SIG-M5 treated with dmso at 0.1 percent for 504 hours (cell line): Measurements from ENCODE around the gene RASGRP2.

Source experiments
- DNase-seq: peaks from one replicate; lab custom pipeline; 2025; ENCODE audit not compliant: unreplicated experiment; lab: John Stamatoyannopoulos, UW

The RASGRP2 gene

DNA sequence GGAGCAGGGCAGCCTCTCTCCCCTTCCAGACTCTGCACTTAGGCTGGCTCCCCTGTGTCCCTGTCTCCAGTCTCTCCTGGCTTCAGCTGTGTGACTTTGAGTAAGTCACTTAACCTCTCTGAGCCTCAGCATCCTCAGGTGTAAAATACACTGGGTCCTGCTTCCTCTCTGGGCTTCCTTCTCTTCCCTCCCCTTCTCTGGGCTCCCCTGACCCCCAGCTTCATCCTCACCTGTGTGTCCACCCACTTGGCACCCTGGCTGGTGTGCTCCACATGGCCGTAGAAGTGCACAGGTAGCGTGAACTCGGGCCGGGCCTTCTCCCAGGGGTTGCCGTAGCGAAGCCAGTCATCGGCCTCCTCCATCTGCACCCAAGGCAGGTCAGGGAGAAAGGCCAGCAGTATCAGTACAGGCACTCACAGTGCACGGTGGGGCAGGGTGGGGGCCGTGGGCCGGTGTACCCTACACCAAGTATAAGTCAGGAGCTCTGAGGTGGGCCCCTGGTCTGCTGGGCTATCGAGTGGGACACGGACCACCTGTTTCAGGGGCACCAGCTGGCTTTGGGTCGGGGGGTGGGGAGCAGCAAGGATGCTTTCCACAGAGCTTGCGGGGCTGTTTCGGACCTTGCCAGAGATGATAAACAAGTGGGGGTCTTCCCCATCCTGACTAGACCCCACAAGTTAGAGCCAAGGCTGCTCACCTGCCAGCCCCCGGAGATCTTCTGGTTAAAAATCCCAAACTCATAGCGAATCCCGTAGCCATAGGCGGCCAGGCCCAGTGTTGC lies 13.8 kb upstream of the RASGRP2 start:
- DNase-seq = no peak

DNA sequence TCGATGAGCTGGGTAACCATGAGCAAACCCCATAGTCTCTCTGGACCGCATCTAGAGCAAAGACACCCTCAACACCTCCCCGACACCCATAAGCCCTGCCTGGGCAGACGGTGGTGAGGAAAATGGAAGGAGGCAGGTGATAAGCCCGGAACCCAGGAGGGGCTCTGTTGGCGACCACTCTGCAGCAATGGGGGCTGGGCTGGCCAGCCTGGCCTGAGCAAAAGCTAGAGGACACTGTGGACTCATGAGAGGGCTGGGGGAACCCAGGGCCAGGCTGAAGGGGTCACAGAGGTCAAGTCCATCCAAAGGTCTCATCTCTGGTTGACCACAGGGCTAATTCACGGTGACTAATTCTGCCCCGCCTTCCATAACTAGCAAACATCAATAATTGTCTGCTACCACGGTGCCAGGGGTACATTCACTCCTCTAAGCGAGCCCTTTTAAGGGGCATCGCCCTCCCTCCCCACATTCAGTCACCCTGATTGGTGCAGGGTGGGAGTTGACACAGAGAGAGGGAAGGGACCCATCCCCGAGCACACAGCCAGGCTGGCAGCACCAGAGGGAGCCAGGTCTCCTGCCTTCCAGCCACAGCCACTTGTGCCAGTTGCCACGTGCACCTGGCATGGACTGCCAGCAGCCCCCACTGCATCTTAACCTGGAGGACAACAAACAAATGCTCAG lies 11.9 kb upstream of the RASGRP2 start:
- DNase-seq = no peak

DNA sequence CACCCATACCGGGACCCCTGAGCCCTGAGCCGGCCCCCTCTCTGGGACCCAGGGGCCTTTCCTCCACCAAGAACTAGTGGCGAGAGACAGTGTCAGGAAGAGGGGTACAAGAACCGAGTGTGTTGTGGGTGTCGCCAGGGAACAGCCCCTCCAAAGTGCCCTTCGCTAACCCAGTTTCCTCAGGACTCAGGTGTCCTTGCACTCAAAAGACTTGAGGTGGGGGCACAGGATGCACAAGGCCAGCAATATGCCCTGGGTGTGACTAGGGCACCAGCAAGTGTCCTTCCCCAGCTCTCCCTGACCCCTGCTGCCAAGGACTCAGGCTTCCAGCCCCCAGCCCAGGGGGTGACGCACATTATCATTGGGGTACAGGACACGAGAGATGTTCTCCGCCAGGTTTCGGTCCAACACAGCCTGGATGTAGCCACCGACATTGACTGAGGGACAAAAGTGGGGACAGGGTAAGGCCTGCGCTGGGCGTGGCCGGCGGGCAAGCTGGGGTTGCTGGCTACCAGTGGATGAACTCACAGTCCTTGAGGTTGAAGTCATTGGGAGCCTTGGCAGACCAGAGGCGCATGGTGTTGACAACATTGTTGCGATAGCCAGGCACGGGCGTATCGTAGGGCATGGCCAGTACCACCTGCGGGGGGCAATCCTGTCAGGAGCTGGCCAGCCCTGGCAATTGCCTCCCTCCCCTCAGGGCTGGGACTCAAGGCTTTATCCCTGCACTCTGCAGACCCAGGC lies 11.1 kb upstream of the RASGRP2 start:
- no peak for DNase-seq

DNA sequence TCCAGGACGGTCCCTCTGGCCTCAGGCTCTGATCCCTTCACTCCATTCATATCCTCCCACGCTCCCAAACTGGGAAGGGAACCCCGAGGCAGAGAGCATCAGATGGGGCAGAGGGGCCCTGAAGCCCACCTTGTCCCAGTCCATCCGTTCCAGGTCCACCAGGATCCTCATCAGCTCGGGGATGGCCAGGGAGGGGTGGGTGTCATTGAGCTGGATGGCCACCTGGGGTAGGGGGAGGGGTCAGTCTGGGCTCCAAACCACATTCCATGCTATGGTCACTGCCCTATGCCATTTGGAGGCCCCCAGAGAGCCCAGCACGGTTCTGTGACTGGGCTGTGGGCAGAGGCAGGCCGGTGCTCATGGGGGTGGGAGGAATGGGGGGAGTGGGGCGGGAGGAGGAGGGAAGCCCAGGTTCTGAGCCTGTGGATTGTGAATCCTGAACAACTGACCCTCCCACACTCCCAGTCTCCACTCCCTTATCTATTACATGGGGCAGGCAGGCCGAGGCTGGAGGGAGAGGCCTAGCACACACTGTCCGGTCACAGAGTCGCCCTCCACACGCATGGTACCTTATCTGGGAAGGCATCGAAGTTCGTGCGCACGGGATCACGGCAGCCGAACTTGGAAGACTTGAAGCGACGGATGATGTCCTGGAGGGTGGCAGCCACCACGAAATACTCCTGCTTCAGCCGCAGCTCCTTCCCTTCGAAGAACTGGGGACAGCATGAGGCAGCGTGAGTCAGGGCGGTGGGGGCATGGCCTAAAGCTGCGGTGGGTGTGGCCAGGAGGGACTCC lies 10.4 kb upstream of the RASGRP2 start:
- DNase-seq = no peak

DNA sequence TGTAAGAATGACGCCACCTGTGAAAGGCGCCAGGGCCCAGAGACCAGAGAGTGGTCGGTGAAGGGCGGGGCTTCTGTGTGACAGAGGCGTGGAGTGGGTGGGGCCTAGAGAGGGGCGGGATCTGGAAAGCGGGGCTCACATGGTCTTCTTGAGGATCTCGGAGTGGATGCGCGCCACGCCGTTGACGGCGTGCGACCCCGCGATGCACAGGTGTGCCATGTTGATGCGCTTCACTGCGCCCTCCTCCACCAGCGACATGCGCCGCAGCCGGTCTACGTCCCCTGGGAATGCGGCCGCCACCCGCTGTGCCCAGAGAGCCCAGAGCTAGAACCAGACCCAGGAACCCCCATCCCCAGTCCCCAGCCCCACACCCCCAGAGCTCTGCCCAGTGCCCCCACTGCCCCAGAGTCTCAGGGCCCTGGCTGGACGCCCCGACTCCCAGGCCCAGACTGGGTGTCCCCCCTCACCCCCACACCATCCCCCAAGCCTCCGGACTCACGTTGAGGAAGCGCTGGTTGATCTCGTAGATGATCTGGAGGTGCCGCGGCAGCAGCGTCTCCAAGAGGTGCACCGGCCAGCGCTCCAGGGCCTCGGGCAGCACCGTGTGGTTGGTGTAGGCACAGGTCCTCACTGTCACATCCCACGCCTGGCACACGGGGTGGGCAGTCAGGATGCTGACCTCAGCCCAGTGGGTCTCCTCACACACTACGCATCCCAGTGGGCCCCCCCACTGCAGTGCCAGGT lies 9.6 kb upstream of the RASGRP2 start:
- DNase-seq = no peak

DNA sequence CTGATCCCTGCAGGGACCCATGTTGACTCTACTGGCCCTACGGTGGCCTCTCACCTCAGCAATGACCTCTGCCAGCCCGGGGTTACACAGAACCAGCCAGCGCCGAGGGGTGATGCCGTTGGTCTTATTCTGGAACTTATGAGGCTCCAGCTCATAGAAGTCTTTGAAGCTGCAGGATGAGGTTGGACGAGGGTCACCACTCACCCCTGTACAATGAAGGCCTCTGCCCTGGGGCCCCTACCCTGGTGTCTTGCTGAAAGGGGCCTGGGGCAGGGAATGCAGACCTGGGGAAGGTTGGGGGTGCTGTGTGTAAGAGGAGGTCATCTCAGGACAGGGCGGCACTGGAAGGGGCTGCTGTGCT lies 9.1 kb upstream of the RASGRP2 start:
- no peak for DNase-seq

DNA sequence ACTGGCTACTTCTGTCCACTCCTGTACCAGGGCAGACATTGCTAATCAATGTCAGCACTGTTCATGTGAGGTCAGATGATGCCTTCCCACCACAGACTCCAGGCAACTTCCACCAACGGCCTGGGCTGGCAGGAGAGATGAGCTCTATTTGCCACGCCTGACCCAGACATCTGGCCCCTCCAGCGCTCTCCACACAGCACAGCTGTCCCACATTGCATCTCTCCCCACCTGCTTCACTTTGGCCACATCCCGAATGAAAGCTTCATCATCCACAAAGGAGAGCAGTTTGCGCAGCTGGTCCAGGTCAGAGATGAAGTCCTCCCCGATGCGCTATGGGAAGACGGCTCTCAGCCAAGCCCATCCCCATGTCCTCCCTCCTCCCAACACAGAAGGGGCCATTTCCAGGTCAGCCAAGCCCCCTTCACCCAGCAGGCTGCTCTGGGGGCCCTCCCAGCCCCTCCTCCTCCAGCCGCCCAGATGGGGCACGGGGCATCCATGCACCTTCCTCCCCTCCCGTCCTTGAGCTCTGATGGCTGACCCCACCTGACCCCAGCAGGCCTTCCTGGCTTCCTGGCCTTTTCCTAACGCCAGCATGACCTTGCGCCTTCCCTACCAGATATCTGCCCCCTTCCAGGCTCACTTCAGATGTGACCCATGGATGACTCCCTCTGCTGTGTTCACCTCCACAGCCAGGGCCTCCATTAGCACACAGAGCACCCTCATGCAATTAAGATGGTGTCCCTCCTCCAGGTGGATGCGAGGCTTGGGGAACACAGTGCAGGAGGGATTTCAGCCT lies 8.4 kb upstream of the RASGRP2 start:
- no peak for DNase-seq

DNA sequence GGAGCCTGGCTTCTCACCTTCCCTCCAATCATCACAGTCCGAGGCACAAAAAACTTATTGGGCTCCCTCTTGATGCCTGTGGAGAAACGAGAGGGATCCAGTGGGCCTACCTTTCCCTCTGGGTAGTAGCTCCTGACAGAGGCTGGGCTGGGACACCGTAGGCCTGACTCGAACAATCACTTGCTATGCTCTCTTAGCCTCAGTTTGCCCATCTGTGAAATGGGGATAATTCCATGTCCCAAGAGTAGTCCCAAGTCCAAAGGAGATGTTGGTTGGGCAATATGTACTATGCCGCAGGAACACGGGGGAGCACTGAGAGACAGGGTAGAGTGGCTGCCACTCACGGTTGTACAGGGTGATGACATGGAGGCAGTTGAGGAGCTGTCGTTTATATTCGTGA lies 7.6 kb upstream of the RASGRP2 start:
- DNase-seq = no peak

DNA sequence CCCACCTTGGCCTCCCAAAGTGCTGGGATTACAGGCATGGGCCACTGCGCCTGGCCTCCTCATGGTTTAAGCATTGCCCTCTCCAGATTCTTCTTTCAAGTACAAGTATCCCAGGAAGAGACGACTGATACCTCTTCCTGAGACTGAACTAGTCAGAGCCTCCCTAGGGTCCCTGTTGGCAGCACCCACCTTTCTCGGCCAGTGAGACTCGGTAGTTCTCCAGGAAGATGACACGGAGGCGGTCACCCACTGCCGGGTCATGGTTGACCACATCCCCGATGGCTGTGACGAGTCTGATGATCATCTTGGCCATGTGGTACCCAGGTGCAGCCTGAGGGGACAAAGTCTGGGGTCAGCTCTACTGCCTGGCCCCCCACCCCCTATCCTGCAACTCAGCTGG lies 7.2 kb upstream of the RASGRP2 start:
- no peak for DNase-seq

DNA sequence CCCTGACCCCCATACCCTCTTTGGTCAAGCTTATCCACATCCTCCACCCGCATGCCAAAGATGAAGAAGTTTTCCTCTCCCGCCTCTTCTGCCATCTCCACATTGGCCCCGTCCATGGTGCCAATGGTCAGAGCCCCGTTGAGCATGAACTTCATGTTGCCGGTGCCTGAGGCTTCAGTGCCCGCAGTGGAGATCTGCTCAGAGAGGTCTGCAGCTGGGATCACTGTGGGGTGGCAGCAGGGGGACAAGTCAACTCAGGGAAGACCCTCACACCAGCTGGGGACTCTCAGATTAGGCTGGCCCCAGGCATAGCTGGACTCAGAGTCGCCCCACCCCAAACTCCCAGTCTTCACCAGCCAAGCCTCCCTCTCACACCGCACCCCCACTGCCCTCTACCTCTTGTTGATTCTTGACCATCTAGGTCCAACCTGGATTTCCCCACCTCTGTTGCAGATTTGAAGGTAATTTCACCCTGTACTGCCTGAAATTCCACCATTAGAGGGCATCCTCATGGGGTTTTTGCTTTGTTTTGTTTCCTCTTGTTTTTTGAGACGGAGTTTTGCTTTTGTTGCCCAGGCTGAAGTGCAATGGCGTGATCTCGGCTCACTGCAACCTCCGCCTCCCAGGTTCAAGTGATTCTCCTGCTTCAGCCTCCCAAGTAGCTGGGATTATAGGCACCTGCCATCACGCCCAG lies 6.6 kb upstream of the RASGRP2 start:
- no peak for DNase-seq

DNA sequence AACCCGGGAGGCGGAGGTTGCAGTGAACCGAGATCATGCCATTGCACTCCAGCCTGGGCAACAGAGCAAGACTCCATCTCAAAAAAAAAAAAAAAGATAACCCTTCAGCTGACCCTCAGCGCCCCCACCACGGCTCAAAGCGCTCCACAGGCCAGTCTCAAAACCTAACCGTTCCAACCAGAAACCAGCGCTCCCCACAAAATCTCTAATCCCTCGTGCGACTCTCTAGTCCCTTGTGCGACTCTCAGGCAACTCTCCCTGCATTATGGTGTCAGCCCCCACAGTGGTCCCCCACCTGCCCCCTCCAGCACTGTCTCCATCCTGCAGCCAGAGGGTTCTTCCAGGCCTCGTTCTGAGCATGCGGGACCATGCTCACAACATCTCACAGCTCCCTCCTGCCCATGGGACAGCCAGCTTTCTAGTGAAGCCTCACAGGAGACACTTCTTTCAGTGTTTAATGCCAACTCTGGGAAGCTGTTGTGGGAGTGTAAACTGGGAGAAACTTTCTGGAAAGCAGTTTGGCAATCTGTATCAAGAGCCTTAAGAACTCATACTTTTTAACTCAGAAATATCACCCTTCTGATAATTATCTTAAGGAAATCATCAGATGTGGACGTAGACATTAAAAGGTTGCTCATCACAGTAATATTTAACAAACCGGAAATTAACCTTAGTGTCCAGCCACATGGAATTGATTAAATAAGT lies 4.2 kb upstream of the RASGRP2 start:
- DNase-seq = no peak

DNA sequence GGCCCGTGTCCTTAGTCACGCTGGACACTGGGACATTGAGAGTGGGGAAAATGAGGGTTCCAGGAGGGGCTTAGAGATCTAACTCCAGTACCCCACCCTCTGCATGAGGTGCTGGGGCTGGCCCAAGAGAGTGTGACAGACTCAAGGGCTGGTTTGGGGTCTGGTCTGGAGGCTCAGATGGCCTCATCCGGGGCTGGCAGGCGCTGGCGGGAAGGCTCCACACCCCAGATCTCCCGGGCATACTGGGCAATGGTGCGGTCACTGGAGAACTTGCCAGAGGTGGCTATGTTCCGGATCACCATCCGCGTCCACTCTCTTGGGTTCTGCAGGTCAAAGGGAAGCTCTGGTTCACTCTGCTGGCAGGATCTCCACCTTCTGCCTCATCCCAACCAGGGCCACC lies 2.5 kb upstream of the RASGRP2 start:
- DNase-seq = no peak

DNA sequence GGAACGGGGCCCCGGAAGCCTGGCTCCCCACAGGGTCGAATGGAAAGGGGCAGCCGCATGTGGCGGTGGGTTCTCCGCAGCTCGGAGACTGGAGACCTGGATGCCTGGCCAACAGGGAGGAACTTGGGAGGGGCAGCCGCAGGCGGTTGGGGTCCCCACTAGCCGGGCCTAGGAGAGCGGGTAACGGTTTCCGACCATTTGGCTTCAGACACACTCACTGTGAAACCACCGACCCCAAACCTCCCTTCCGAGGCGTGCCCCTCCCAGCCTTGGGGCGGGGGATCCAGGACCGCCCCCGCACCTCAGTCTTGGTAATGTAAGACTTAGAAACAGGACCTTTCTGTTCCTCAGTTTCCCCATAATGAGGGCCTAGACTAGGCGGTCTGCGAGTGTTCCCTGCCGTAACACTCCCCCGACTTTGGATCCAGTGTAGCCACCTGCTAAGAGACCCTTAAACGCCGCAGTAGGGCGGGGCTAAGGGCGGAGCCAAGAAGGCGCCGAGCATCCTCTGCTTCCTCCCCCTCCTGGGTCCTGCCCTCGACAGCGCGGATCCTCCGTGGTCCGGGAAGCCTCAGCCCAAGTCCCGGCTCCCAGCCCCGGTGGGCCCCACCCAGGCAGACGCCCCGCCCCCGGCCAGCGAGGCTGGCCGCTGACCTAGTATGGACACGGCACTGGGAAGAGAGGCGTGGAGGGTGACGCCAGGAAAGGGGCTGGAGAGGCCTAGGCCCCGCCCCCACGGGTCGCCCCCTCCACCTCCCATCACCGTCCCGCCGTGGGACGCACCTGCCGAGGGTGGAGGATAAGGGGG lies 1.8 kb upstream of the RASGRP2 start:
- DNase-seq = peak; percentile 80

DNA sequence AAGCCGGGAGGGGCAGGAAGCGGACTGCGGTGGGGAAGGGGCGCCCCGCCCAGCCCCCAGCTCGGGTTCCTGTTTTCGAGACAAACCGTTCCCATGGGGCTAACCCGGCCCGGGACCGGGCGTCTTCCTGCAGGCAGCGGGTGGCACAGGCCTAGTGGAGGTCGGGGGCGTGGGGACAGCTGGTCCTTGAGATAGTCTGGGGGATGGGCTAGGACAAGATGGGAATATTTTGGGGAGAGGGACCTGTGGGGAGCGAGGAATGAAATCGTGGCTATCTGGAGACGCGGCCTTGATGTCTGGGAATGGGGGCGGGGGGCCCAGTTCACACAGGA lies 1.2 kb upstream of the RASGRP2 start:
- DNase-seq = peak; percentile 85

DNA sequence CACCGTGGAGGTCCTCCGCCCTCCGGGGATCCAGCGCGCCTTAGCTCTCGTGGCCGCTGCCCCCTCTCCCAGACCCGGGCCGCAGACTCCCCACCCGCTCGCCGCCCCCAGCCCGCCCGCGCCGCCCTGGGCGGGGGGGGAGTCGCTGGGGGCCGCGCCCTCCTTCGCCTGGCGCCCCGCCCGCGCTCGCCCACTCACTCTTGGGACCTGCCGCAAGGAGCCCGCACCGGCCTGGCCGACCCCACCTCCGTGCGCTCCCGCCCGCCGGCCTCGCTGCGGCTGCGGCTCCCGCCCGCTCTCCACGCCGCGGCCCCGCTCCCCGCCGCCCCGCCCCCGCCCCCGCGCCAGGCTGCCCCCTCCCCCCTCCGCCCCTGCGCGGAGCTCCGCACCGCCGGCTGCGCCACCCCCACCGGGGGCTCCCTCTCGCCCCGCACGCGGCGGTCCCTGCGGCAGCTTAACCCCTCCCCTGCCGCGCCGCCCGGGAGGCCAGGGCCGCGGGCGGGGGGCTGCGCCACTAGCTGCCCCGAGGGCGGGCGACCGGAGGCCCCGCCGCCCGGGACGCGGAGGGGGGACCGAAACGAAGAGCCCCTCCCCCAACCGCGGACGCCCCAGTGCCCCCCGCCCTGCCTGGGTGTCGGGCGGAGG lies 724 bp upstream of the RASGRP2 start:
- DNase-seq = no peak

DNA sequence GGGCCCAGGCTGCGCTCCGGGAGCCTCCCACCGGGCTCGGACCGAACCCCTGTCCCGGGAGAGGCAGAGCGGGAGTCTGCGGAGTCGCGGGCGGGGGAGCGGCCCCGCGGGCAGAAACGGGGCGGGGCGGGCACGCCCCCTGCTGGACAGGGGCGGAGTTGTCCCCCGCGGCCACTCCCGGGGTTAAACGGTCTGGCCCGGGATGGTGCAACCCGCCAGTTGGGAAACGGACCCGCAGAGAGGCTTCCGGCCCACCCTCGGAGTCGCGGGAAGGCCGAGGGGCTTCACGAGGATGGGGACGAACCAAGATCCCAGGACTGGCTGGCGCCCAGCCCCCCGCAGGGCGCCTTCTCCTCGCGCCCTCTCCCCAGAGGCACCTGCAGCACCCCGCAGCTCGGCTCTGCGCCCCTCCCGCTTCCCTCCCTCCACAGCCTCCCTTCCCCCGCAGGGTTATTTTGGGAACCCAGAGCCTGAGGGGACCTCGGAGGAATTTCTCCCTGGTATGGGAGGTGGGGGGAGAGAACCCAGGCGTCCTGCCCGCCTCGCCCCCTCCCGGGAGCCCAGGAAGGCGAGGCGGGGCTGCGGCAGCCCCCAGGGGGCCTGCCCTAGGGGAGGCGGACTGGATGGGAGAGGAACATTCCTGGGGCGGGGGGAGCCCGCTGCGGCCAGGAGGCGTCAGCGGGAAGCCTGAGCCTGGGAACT lies 902 bp downstream of the RASGRP2 start:
- DNase-seq = peak; percentile 92
